HCT116 (cell line): ENCODE data around the gene CFAP46. TPM values are rescaled to one million over a fixed set of nuclear protein-coding genes. Genes with fewer than 3 reads are reported as not detected.

Experiments used
- ATAC-seq: fragments of 200-7000 bp; cut with Tn5 transposase; 2 replicates; pipeline ENCODE4 v1.9.1; 2020; ENCODE audit warnings: mild to moderate bottlenecking, moderate library complexity
- BruUV-seq: library from RNA; stranded (reverse); fragments of 400-500 nt; replicated peaks from 2 replicates; lab custom pipeline; 2021; lab: Mats Ljungman, UMichigan
- CTCF ChIA-PET: fragments of 300-600 bp; sonication (Branson Sonifier 250); formaldehyde crosslinking; loops from one replicate; lab custom pipeline; 2021; ENCODE audit warnings: antibody characterized with exemption; lab: Charles Lee
- POLR2A ChIA-PET: fragments of 300-600, 350-600 bp; sonication (Branson Sonifier 250); formaldehyde crosslinking; loops from one replicate; lab custom pipeline; 2021; ENCODE audit warnings: antibody characterized with exemption; lab: Charles Lee
- RAD21 ChIA-PET, 2 experiments: fragments of 300-600 bp; sonication (Branson Sonifier 250); formaldehyde crosslinking; loops; one replicate each; lab custom pipeline; 2023; ENCODE audit warnings: low total read pairs in 2 of 2; ENCODE audit not compliant: uncharacterized antibody in 2 of 2, unreplicated experiment in 2 of 2, low non-redundant PET in 1 of 2; lab: Charles Lee
- DNase-seq: peaks from one replicate; pipeline ENCODE4 v3.0.0-alpha.2; 2010; ENCODE audit warnings: low read depth, low spot score
- H2AFZ ChIP-seq: fragments of 200-600 bp; shearing (Covaris generic), sonication (generic); 2 replicates; pipeline ENCODE4 v1.6.1; 2017; ENCODE audit warnings: low read depth, mixed run types, mixed read lengths, antibody characterized with exemption, low read length; ENCODE audit not compliant: poor library complexity, severe bottlenecking
- H3K27ac ChIP-seq: 2 replicates; pipeline ENCODE4 v1.5.1; 2012; ENCODE audit warnings: low read depth, low read length
- H3K27me3 ChIP-seq: fragments of 200-600 bp; sonication (generic); 2 replicates; pipeline ENCODE4 v1.6.1; 2016; ENCODE audit warnings: mixed run types, low read length, mixed read lengths; ENCODE audit not compliant: insufficient read depth
- H3K36me3 ChIP-seq, 2 experiments: fragments of 200-500 bp in 1 of 2; fragments of 200-600 bp in 1 of 2; sonication (Bioruptor generic) in 1 of 2; sonication (generic) in 1 of 2; 2 replicates each; pipeline versions ENCODE4 v1.5.1 to v1.6.1; 2014 to 2016; ENCODE audit warnings: low read length in 2 of 2, inconsistent platforms in 1 of 2, mixed read lengths in 1 of 2, mixed run types in 1 of 2; ENCODE audit not compliant: insufficient read depth in 2 of 2, control insufficient read depth in 1 of 2
- H3K4me1 ChIP-seq, 2 experiments: fragments of 200-600 bp in 1 of 2; sonication (generic) in 1 of 2; 2 replicates each; pipeline versions ENCODE4 v1.5.1 to v1.6.1; 2012 to 2017; ENCODE audit warnings: low read length in 2 of 2, inconsistent platforms in 1 of 2, mild to moderate bottlenecking in 1 of 2, mixed read lengths in 1 of 2, mixed run types in 1 of 2, moderate library complexity in 1 of 2; ENCODE audit not compliant: insufficient read depth in 2 of 2, control insufficient read depth in 1 of 2
- H3K4me2 ChIP-seq: fragments of 200-600 bp; sonication (generic); 2 replicates; pipeline ENCODE4 v1.6.1; 2017; ENCODE audit warnings: mixed run types, low read length, mixed read lengths
- H3K4me3 ChIP-seq, 2 experiments: fragments of 200-600 bp in 1 of 2; sonication (generic) in 1 of 2; replicated peaks in 1 of 2; 2 replicates each; pipeline ENCODE4 v1.5.1; 2011 to 2016; ENCODE audit warnings: low read length in 2 of 2, control low read depth in 1 of 2, low read depth in 1 of 2, mild to moderate bottlenecking in 1 of 2, mixed read lengths in 1 of 2, mixed run types in 1 of 2
- H3K79me2 ChIP-seq: fragments of 200-600 bp; sonication (generic); 2 replicates; pipeline ENCODE4 v1.6.1; 2017; ENCODE audit warnings: mild to moderate bottlenecking, mixed run types, low read length, moderate library complexity, mixed read lengths; ENCODE audit not compliant: insufficient read depth
- H3K9ac ChIP-seq: fragments of 200-600 bp; sonication (generic); 2 replicates; pipeline ENCODE4 v1.6.1; 2016; ENCODE audit warnings: low read length, mixed read lengths
- H3K9me2 ChIP-seq: fragments of 200-600 bp; sonication (generic), shearing (Covaris generic); 2 replicates; pipeline ENCODE4 v1.6.1; 2017; ENCODE audit warnings: mixed run types, mild to moderate bottlenecking, moderate library complexity; ENCODE audit not compliant: insufficient read depth
- H3K9me3 ChIP-seq, 2 experiments: fragments of 200-500 bp in 1 of 2; fragments of 200-600 bp in 1 of 2; sonication (Bioruptor generic) in 1 of 2; sonication (generic) in 1 of 2; 2 replicates each; pipeline ENCODE4 v1.6.1; 2014 to 2017; ENCODE audit warnings: low read length in 2 of 2, mixed read lengths in 2 of 2, inconsistent platforms in 1 of 2, low read depth in 1 of 2, mild to moderate bottlenecking in 1 of 2, mixed run types in 1 of 2, moderate library complexity in 1 of 2; ENCODE audit not compliant: control insufficient read depth in 1 of 2, insufficient read depth in 1 of 2
- H4K20me1 ChIP-seq: fragments of 200-600 bp; sonication (generic), shearing (Covaris generic); 2 replicates; pipeline ENCODE4 v1.6.1; 2017; ENCODE audit warnings: mixed run types, mild to moderate bottlenecking, moderate library complexity; ENCODE audit not compliant: insufficient read depth
- ELF1 ChIP-seq: IDR thresholded peaks from 2 replicates; pipeline ENCODE4 v1.6.1; 2012; ENCODE audit warnings: low read depth, borderline replicate concordance
- FOSL1 ChIP-seq: IDR thresholded peaks from 2 replicates; pipeline ENCODE4 v1.6.1; 2012; ENCODE audit warnings: low read depth
- POLR2AphosphoS5 ChIP-seq: IDR thresholded peaks from 2 replicates; pipeline ENCODE4 v1.6.1; 2011; ENCODE audit warnings: mild to moderate bottlenecking, low read depth, low read length, moderate library complexity
- RAD21 ChIP-seq: IDR thresholded peaks from 2 replicates; pipeline ENCODE4 v1.6.1; 2012; ENCODE audit warnings: low read depth, mild to moderate bottlenecking
- SP1 ChIP-seq: IDR thresholded peaks from 2 replicates; pipeline ENCODE4 v1.6.1; 2012; ENCODE audit warnings: low read depth
- TCF7L2 ChIP-seq: IDR thresholded peaks from 2 replicates; pipeline ENCODE4 v1.7.0; 2011; ENCODE audit warnings: borderline replicate concordance, inconsistent platforms; ENCODE audit not compliant: insufficient read depth, insufficient read length; ENCODE audit errors: extremely low read depth
- ZBTB33 ChIP-seq: IDR thresholded peaks from 2 replicates; pipeline ENCODE4 v1.6.1; 2011; ENCODE audit warnings: mild to moderate bottlenecking, low read length, moderate library complexity; ENCODE audit not compliant: insufficient replicate concordance; ENCODE audit errors: extremely low read depth
- ZNF274 ChIP-seq: fragments of 200-500 bp; sonication (Bioruptor generic); IDR thresholded peaks from 2 replicates; pipeline ENCODE4 v1.6.1; 2014; ENCODE audit warnings: mild to moderate bottlenecking, low read depth, low read length, inconsistent platforms
- intact Hi-C: fragments of 100-400 bp; cut with micrococcal nuclease; formaldehyde crosslinking; loops from 2 replicates; pipeline ENCODE4 v1.10.0; 2022
- total RNA-seq: library from RNA; stranded (reverse); gene quantifications from one replicate; pipeline ENCODE4 v1.2.1, GENCODE V29; 2021; ENCODE audit not compliant: unreplicated experiment

The CFAP46 gene
- total RNA-seq, 1 experiment from 2014 or later, result 1.4 TPM

- Histone ChIP-seq H3K4me2 (no peak overlapping the region), H3K9me3 (no peaks in the 10 kb centered on the region), H3K79me2 (no peaks in the 10 kb centered on the region), H2AFZ (no peak overlapping the region), H4K20me1 (no peaks in the 10 kb centered on the region), H3K9ac (no peak overlapping the region), H3K36me3 (no peaks in the 10 kb centered on the region), H3K4me3 (no peak overlapping the region), H3K27me3 (peaks cover 13% of the 10 kb centered on the region), H3K27ac (no peak overlapping the region), H3K9me2 (no peaks in the 10 kb centered on the region), H3K4me1 (no peaks in the 10 kb centered on the region)
- DNase-seq (no peak), ATAC-seq (no peak)
- TF ChIP-seq TCF7L2, result no peak
- no peak for TF ChIP-seq ELF1
- no peak for TF ChIP-seq ZNF274
- no peak for TF ChIP-seq RAD21
- TF ChIP-seq POLR2AphosphoS5, result no peak
- no peak for TF ChIP-seq FOSL1
- TF ChIP-seq ZBTB33, result no peak
- no peak for TF ChIP-seq SP1
- ChIA-PET RAD21 (no interaction called here), CTCF (no interaction called here), POLR2A (no interaction called here)
- BruUV-seq, result no TSS peak
- intact Hi-C loops, result no loop called here
These were observed 114.4 kb downstream of the CFAP46 start for GRCh38 chr10:132827861-132828539.
